Subcutaneous adipose tissue (tissue), 4 donors: ENCODE measurements around the gene CRKL. TPM values are rescaled to one million over a fixed set of nuclear protein-coding genes. Genes with fewer than 3 reads are reported as not detected.

Source experiments
- CTCF ChIP-seq: fragments of 450-650 bp; IDR thresholded peaks from one replicate; pipeline ENCODE4 v1.5.1; 2016; ENCODE audit warnings: low read depth, mild to moderate bottlenecking, control low read depth, antibody characterized with exemption, moderate library complexity
- total RNA-seq, 4 donors: library from RNA; depleted of rRNA; stranded (reverse); fragments of >200 nt; gene quantifications; one replicate each; pipeline ENCODE4 v1.1.0, GENCODE V29; 2016

Gene CRKL
- total RNA-seq, 4 donors from 2014 or later: 32.1 to 39.8 (median 35.9) TPM

DNA sequence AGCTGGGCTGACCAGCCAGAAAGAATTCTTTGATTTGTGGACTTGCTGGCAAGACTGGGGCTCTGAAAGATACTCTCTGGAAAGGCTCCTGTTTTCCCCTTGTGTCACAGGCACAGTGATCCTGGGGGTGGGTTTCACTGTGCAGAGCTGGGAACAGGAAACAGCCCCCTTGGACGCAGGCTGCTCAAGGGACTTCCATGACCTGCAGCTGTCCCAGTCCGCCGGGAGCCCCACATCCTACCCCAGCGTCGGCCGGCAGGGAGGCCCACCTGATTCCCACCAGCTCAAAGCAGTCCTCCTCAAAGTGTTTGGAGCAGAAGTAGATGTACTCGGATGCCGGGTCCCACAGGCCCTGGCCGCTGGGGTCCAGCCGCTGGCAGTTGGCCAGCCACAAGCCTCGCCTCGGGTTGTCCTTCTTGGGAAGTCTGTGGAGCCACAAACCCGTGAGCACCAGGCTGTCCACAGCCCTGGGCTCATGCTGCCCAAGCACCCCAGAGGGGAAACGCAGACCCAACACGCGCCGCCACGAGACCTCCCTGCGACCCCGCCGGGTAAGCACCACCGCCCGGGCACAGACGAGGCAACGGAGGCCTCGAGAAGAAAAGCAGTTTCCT lies 83.9 kb downstream of the CRKL start:
- no peak for TF ChIP-seq CTCF

- no peak for TF ChIP-seq CTCF
These were observed 84.6 kb downstream of the CRKL start, which contains the start of gene THAP7 for GRCh38 chr22:21001601-21002325. TSS of gene THAP7 (minus strand) at chr22:21002118. CDS start at chr22:21001911, 207 bp downstream.

Other genes starting within 250 kb of the CRKL start
- under 1 TPM in 1 of 4 donors, not detected in 3; 0.22 TPM for gene SERPIND1, start 143.3 kb upstream of the CRKL start, total RNA-seq
- 10 to 100 TPM; 67.3 to 92.9 (median 76.5) TPM for gene PI4KA, start 58.6 kb upstream of the CRKL start, total RNA-seq
- gene SNAP29, start 58.4 kb upstream of the CRKL start, total RNA-seq: 10 to 100 TPM; 20.5 to 27.1 (median 24.4) TPM
- gene AIFM3, start 49.8 kb downstream of the CRKL start, total RNA-seq: 1 to 10 TPM; 1.3 to 5.7 (median 1.5) TPM
- 10 to 100 TPM; 41.1 to 60.8 (median 43.4) TPM for gene LZTR1, start 64.9 kb downstream of the CRKL start, total RNA-seq
- gene THAP7, start 84.7 kb downstream of the CRKL start, total RNA-seq: 10 to 100 TPM; 20.7 to 26.6 (median 23.5) TPM
- gene P2RX6, start 97.8 kb downstream of the CRKL start, total RNA-seq: 1 to 10 TPM in 2 of 4 donors, under 1 TPM in 2; 0.49 to 3.7 (median 1.2) TPM
- gene SLC7A4, start 115.2 kb downstream of the CRKL start, total RNA-seq: 1 to 10 TPM in 3 of 4 donors, under 1 TPM in 1; 0.94 to 4.4 (median 2.1) TPM
- not detected for gene LRRC74B, start 128.5 kb downstream of the CRKL start, total RNA-seq